Panc1 (cell line): Measurements from ENCODE around the gene FMOD. TPM values are rescaled to one million over a fixed set of nuclear protein-coding genes. Genes with fewer than 3 reads are reported as not detected.

Experiments
- ATAC-seq: fragments of 200-7000 bp; cut with Tn5 transposase; 2 replicates; pipeline ENCODE4 v1.9.1; 2020; ENCODE audit warnings: mild to moderate bottlenecking, moderate library complexity
- BruUV-seq: library from RNA; stranded (reverse); fragments of 400-500 nt; replicated peaks from 2 replicates; lab custom pipeline; 2021; lab: Mats Ljungman, UMichigan
- CTCF ChIA-PET: fragments of 300-600 bp; sonication (Branson Sonifier 250); formaldehyde crosslinking; loops from one replicate; lab custom pipeline; 2022; ENCODE audit warnings: antibody characterized with exemption; lab: Charles Lee
- POLR2A ChIA-PET: fragments of 300-600 bp; sonication (Branson Sonifier 250); formaldehyde crosslinking; loops from one replicate; lab custom pipeline; 2022; ENCODE audit warnings: antibody characterized with exemption; lab: Charles Lee
- DNase-seq: peaks from one replicate; pipeline ENCODE4 v3.0.0-alpha.2; 2010; ENCODE audit warnings: low read depth, low spot score
- H3K27ac ChIP-seq: 2 replicates; pipeline ENCODE4 v1.5.1; 2011; ENCODE audit warnings: mild to moderate bottlenecking, low read length, inconsistent platforms
- H3K27me3 ChIP-seq: fragments of 200-500 bp; sonication (Bioruptor generic); 2 replicates; pipeline ENCODE4 v1.6.0; 2014; ENCODE audit warnings: low read length, inconsistent platforms; ENCODE audit not compliant: control insufficient read depth, insufficient read depth
- H3K36me3 ChIP-seq: fragments of 200-500 bp; sonication (Bioruptor generic); 2 replicates; pipeline ENCODE4 v1.5.1; 2014; ENCODE audit warnings: inconsistent platforms, mild to moderate bottlenecking, low read length, moderate library complexity; ENCODE audit not compliant: control insufficient read depth, insufficient read depth
- H3K4me1 ChIP-seq: 2 replicates; pipeline ENCODE4 v1.5.1; 2011; ENCODE audit warnings: inconsistent platforms, mild to moderate bottlenecking, low read length, moderate library complexity; ENCODE audit not compliant: control insufficient read depth, insufficient read depth
- H3K4me3 ChIP-seq, 2 experiments: 2 replicates each; pipeline ENCODE4 v1.5.1; 2011 to 2012; ENCODE audit warnings: low read depth in 2 of 2, low read length in 2 of 2, mild to moderate bottlenecking in 2 of 2, inconsistent platforms in 1 of 2, moderate library complexity in 1 of 2
- H3K9me3 ChIP-seq: fragments of 200-500 bp; sonication (Bioruptor generic); 2 replicates; pipeline ENCODE4 v1.5.1; 2014; ENCODE audit warnings: low read depth, mild to moderate bottlenecking, inconsistent platforms, low read length, moderate library complexity; ENCODE audit not compliant: control insufficient read depth, insufficient read depth
- CTCF ChIP-seq: fragments of 450-650 bp; IDR thresholded peaks from 2 replicates; pipeline ENCODE4 v1.5.1; 2017; ENCODE audit warnings: mild to moderate bottlenecking
- POLR2AphosphoS5 ChIP-seq: IDR thresholded peaks from 2 replicates; pipeline ENCODE4 v1.6.1; 2012; ENCODE audit warnings: mild to moderate bottlenecking, low read depth, low read length, moderate library complexity
- REST ChIP-seq, 2 experiments: IDR thresholded peaks; 2 replicates each; pipeline ENCODE4 v1.6.1; 2011 to 2012; ENCODE audit warnings: low read depth in 2 of 2, control low read depth in 1 of 2, low read length in 1 of 2, mild to moderate bottlenecking in 1 of 2, moderate library complexity in 1 of 2; ENCODE audit not compliant: insufficient read depth in 1 of 2
- SIN3A ChIP-seq: IDR thresholded peaks from 2 replicates; pipeline ENCODE4 v1.6.1; 2012; ENCODE audit warnings: low read depth, mild to moderate bottlenecking, low read length, moderate library complexity, borderline replicate concordance; ENCODE audit not compliant: insufficient read depth
- TCF7L2 ChIP-seq: IDR thresholded peaks from 2 replicates; pipeline ENCODE4 v1.6.1; 2011; ENCODE audit warnings: mild to moderate bottlenecking, low read depth, low read length, inconsistent platforms
- in situ Hi-C: cut with HindIII; loops from 2 replicates; pipeline ENCODE4 v1.10.0; 2016; ENCODE audit warnings: low sequenced_read_pairs, low pct_unique_long_range_greater_than_20kb
- intact Hi-C: fragments of 100-400 bp; cut with micrococcal nuclease; formaldehyde crosslinking; loops from one replicate; pipeline ENCODE4 v1.10.0; 2022; ENCODE audit not compliant: unreplicated experiment
- total RNA-seq: library from RNA; stranded (reverse); gene quantifications from one replicate; pipeline ENCODE4 v1.2.1, GENCODE V29; 2021; ENCODE audit not compliant: unreplicated experiment

The FMOD gene
- total RNA-seq, 1 experiment from 2014 or later, result not detected

- CTCF ChIA-PET, result interaction anchor here (0.6 kb wide), 1 partner anchor 158 kb away, joined by 5 read pairs; no protein-coding TSS in a partner anchor
Measured at GRCh38 chr1:203349166-203349565, 1.8 kb downstream of the FMOD start.

GRCh38 chr1:203346769-203347102 lies 4.2 kb downstream of the FMOD start:
- ATAC-seq (no peak), DNase-seq (no peak)
- ChIA-PET POLR2A (no interaction called here), CTCF (interaction anchor here (0.6 to 1.0 kb wide), 3 partner anchors 58 to 229 kb away, joined by 3 to 6 read pairs (median 5); no protein-coding TSS in a partner anchor)
- no TSS peak for BruUV-seq
- intact Hi-C loops, result no loop called here
- Histone ChIP-seq H3K27me3 (peaks cover 32% of the 10 kb centered on the region), H3K4me3 (no peak overlapping the region), H3K4me1 (no peaks in the 10 kb centered on the region), H3K9me3 (no peaks in the 10 kb centered on the region), H3K27ac (no peak overlapping the region), H3K36me3 (no peaks in the 10 kb centered on the region)
- TF ChIP-seq POLR2AphosphoS5, result no peak
- TF ChIP-seq TCF7L2, result no peak
- TF ChIP-seq REST (IDR thresholded peaks at IDR 0.05; ENCODE audit: insufficient read depth in 1 of 2, low read depth in 2 of 2, low read length in 1 of 2), result no peak
- in situ Hi-C loops, result no loop called here

More at GRCh38 chr1:203349166-203349565, 1.8 kb downstream of the FMOD start:
- in situ Hi-C loops (no loop called here), intact Hi-C loops (no loop called here)
- Histone ChIP-seq H3K9me3 (no peaks in the 10 kb centered on the region), H3K27ac (no peak overlapping the region), H3K27me3 (peaks cover 24% of the 10 kb centered on the region), H3K4me1 (no peaks in the 10 kb centered on the region), H3K4me3 (no peak overlapping the region), H3K36me3 (no peaks in the 10 kb centered on the region)
- ATAC-seq (no peak), DNase-seq (no peak)
- no TSS peak for BruUV-seq
- POLR2A ChIA-PET, result no interaction called here
- TF ChIP-seq CTCF (no peak), TCF7L2 (no peak), SIN3A (no peak), REST (IDR thresholded peaks at IDR 0.05; ENCODE audit: insufficient read depth in 1 of 2, low read depth in 2 of 2, low read length in 1 of 2) (no peak), POLR2AphosphoS5 (no peak)
